ENCODE measurements around the gene PSMD11. TPM values are rescaled to one million over a fixed set of nuclear protein-coding genes. Genes with fewer than 3 reads are reported as not detected.

Gene PSMD11
- total RNA-seq (2022; extraction: Qiagen RNA extraction; ENCODE audit: low read depth): 190 to 235 TPM (median 210 TPM) in 5 replicates

GRCh38 chr17:32444301-32445073, at the start of gene PSMD11:
TSS of gene PSMD11 (plus strand) at chr17:32444510. CDS start at chr17:32444524, 14 bp downstream.

GRCh38 chr17:32486701-32487472, 42.6 kb downstream of the PSMD11 start, which contains the start of gene CDK5R1:
TSS of gene CDK5R1 (plus strand) at chr17:32486993. CDS start at chr17:32487621, 628 bp downstream.

Other genes with a start within 250 kb of the PSMD11 start
- gene RHBDL3, start 178.7 kb upstream of the PSMD11 start, total RNA-seq (2022; extraction: Qiagen RNA extraction; ENCODE audit: low read depth): 3.5 to 5.8 TPM (median 4.7 TPM) in 5 replicates
- 27.0 to 35.3 TPM (median 28.8 TPM) in 5 replicates for gene C17orf75, start 102.3 kb upstream of the PSMD11 start, total RNA-seq (2022; extraction: Qiagen RNA extraction; ENCODE audit: low read depth)
- gene ZNF207, start 94.4 kb upstream of the PSMD11 start, total RNA-seq (2022; extraction: Qiagen RNA extraction; ENCODE audit: low read depth): 246 to 266 TPM (median 252 TPM) in 5 replicates
- 2.9 to 4.3 TPM (median 3.5 TPM) in 5 replicates for gene CDK5R1, start 42.5 kb downstream of the PSMD11 start, total RNA-seq (2022; extraction: Qiagen RNA extraction; ENCODE audit: low read depth)